A549 (cell line): Measurements from ENCODE around the gene CALN1. TPM values are rescaled to one million over a fixed set of nuclear protein-coding genes. Genes with fewer than 3 reads are reported as not detected.

ENCODE experiments used
- ATAC-seq, 2 experiments: fragments of 200-7000 bp in 1 of 2; fragments of >200 bp in 1 of 2; cut with Nextera tagmentation in 1 of 2; cut with Tn5 transposase in 1 of 2; 3 replicates each; pipeline versions ENCODE4 v1.8.0 to v1.9.1; 2018 to 2020; ENCODE audit warnings: mild to moderate bottlenecking in 1 of 2, moderate library complexity in 1 of 2
- CTCF ChIA-PET: fragments of 300-600 bp; sonication (Branson Sonifier 250); formaldehyde crosslinking; extraction: SDS; loops from one replicate; lab custom pipeline; 2021; ENCODE audit warnings: antibody characterized with exemption, inconsistent platforms; lab: Yijun Ruan, JAX
- POLR2A ChIA-PET: fragments of 350-600 bp; formaldehyde crosslinking; extraction: SDS; loops from one replicate; lab custom pipeline; 2021; ENCODE audit warnings: antibody characterized with exemption, inconsistent platforms; lab: Yijun Ruan, JAX
- DNase-seq, 2 experiments: peaks; one replicate each; pipeline versions ENCODE4 v3.0.0 to v3.0.0-alpha.2; 2011 to 2016; ENCODE audit warnings: low read depth in 1 of 2, low spot score in 1 of 2
- FAIRE-seq: peaks from 2 replicates; lab custom pipeline; 2011; peaks lifted over from hg19 to GRCh38; lab: Jason Lieb, UNC
- H3K27ac ChIP-seq, 2 experiments: fragments of >200 bp; sonication (Bioruptor Twin); formaldehyde crosslinking; 3 replicates each; pipeline ENCODE4 v1.5.1; 2016 to 2017
- H3K4me1 ChIP-seq: fragments of >200 bp; sonication (Bioruptor Twin); formaldehyde crosslinking; 3 replicates; pipeline ENCODE4 v1.6.1; 2016
- H3K4me2 ChIP-seq: fragments of >200 bp; sonication (Bioruptor Twin); formaldehyde crosslinking; 3 replicates; pipeline ENCODE4 v1.6.1; 2016
- H3K4me3 ChIP-seq: fragments of >200 bp; sonication (Bioruptor Twin); formaldehyde crosslinking; 3 replicates; pipeline ENCODE4 v1.5.1; 2016
- H3K9me3 ChIP-seq: fragments of >200 bp; sonication (Bioruptor Twin); formaldehyde crosslinking; 3 replicates; pipeline ENCODE4 v1.6.1; 2016
- CEBPB ChIP-seq, 2 experiments: fragments of >200 bp in 1 of 2; sonication (Bioruptor Twin) in 1 of 2; formaldehyde crosslinking in 1 of 2; IDR thresholded peaks; 2 replicates each; pipeline ENCODE4 v1.6.1; 2012 to 2016
- EHMT2 ChIP-seq: fragments of 200-600 bp; sonication (generic); IDR thresholded peaks from 2 replicates; pipeline ENCODE4 v1.6.1; 2016; ENCODE audit warnings: antibody characterized with exemption, low read depth, mild to moderate bottlenecking, moderate library complexity
- EP300 ChIP-seq, 2 experiments: fragments of >200 bp; sonication (Bioruptor Twin); formaldehyde crosslinking; IDR thresholded peaks; 2 replicates in 1 of 2; 3 replicates in 1 of 2; pipeline ENCODE4 v1.6.1; 2016 to 2017
- ESRRA ChIP-seq: fragments of 150-350 bp; IDR thresholded peaks from 2 replicates; pipeline ENCODE4 v1.6.1; 2014; ENCODE audit warnings: mild to moderate bottlenecking, low read length, borderline replicate concordance
- GATA3 ChIP-seq: IDR thresholded peaks from 2 replicates; pipeline ENCODE4 v1.6.1; 2012; ENCODE audit warnings: borderline replicate concordance
- HDAC2 ChIP-seq: fragments of 200-600 bp; sonication (generic); IDR thresholded peaks from 2 replicates; pipeline ENCODE4 v1.6.1; 2016
- HES2 ChIP-seq: fragments of >200 bp; sonication (Bioruptor Twin); formaldehyde crosslinking; IDR thresholded peaks from 2 replicates; pipeline ENCODE4 v1.6.1; 2016
- HOXB13 ChIP-seq: fragments of 250-450 bp; sonication (Bioruptor Pico); IDR thresholded peaks from 2 replicates; pipeline ENCODE4 v1.5.0; 2020; ENCODE audit warnings: low read depth, mild to moderate bottlenecking, moderate library complexity
- JUN ChIP-seq, 2 experiments: fragments of >200 bp; sonication (Bioruptor Twin); formaldehyde crosslinking; IDR thresholded peaks; 2 replicates in 1 of 2; 3 replicates in 1 of 2; pipeline ENCODE4 v1.6.1; 2016 to 2017
- JUNB ChIP-seq: fragments of >200 bp; sonication (Bioruptor Twin); formaldehyde crosslinking; IDR thresholded peaks from 2 replicates; pipeline ENCODE4 v1.6.1; 2016
- MAFK ChIP-seq: fragments of 450-650 bp; IDR thresholded peaks from 2 replicates; pipeline ENCODE4 v1.6.1; 2014; ENCODE audit not compliant: partially characterized antibody
- MAZ ChIP-seq: fragments of 150-350 bp; IDR thresholded peaks from 2 replicates; pipeline ENCODE4 v1.6.1; 2014; ENCODE audit warnings: antibody characterized with exemption, low read depth, low read length, borderline replicate concordance
- NR3C1 ChIP-seq: fragments of >200 bp; sonication (Bioruptor Twin); formaldehyde crosslinking; IDR thresholded peaks from 3 replicates; pipeline ENCODE4 v1.6.1; 2017
- PHF8 ChIP-seq: fragments of 200-600 bp; sonication (generic); IDR thresholded peaks from 2 replicates; pipeline ENCODE4 v1.6.1; 2016; ENCODE audit warnings: low read depth, mild to moderate bottlenecking, antibody characterized with exemption, moderate library complexity, borderline replicate concordance
- REST ChIP-seq: fragments of 200-600 bp; sonication (generic); IDR thresholded peaks from 2 replicates; pipeline ENCODE4 v1.6.1; 2016; ENCODE audit warnings: antibody characterized with exemption, mild to moderate bottlenecking, moderate library complexity
- RFX5 ChIP-seq: fragments of 450-650 bp; IDR thresholded peaks from 2 replicates; pipeline ENCODE4 v1.7.1; 2014; ENCODE audit warnings: antibody characterized with exemption, mild to moderate bottlenecking, moderate library complexity
- SMC3 ChIP-seq: fragments of >200 bp; sonication (Bioruptor Twin); formaldehyde crosslinking; IDR thresholded peaks from 3 replicates; pipeline ENCODE4 v1.6.1; 2018; ENCODE audit warnings: inconsistent platforms
- TFCP2L1 ChIP-seq: fragments of 250-450 bp; sonication (Bioruptor Pico); IDR thresholded peaks from 2 replicates; pipeline ENCODE4 v1.5.0; 2021; ENCODE audit warnings: mild to moderate bottlenecking
- TP53 ChIP-seq: fragments of 250-450 bp; sonication (Bioruptor Pico); IDR thresholded peaks from 2 replicates; pipeline ENCODE4 v1.5.0; 2021; ENCODE audit warnings: mild to moderate bottlenecking, moderate library complexity
- ZFP36 ChIP-seq: fragments of 450-650 bp; IDR thresholded peaks from 2 replicates; pipeline ENCODE4 v1.6.1; 2014; ENCODE audit warnings: borderline replicate concordance; ENCODE audit not compliant: partially characterized antibody
- ZSCAN20 ChIP-seq: fragments of 250-450 bp; sonication (Bioruptor Pico); IDR thresholded peaks from 2 replicates; pipeline ENCODE4 v1.8.0; 2022; ENCODE audit warnings: mild to moderate bottlenecking, moderate library complexity
- WGBS: methylation state at CpG from one replicate; pipeline ENCODE4 v1.1.6; 2017; ENCODE audit errors: missing lambda C conversion rate; 5-methylcytosine and 5-hydroxymethylcytosine counted together
- polyA plus RNA-seq, 4 experiments: library from polyadenylated mRNA; depleted of rRNA in 3 of 4; stranded (reverse); fragments of >200 nt; fragmentation: RNase III in 1 of 4; extraction: RNeasy Plus Mini Kit Qiagen cat#74134 plus additional on column Dnase treatment in 1 of 4; gene quantifications; 2 replicates in 3 of 4; 3 replicates in 1 of 4; pipeline ENCODE4 v1.2.3, GENCODE V29; 2011 to 2017
- TF ChIP-seq, protein P1 (sequence below): fragments of 250-450 bp; sonication (Bioruptor Pico); IDR thresholded peaks from 2 replicates; pipeline ENCODE4 v1.5.0; 2020; ENCODE audit warnings: low read depth, mild to moderate bottlenecking, moderate library complexity
- TF ChIP-seq, protein P2 (sequence below): IDR thresholded peaks from 2 replicates; pipeline ENCODE4 v1.6.1; 2012; ENCODE audit warnings: low read depth, borderline replicate concordance
- TF ChIP-seq, protein P3 (sequence below): fragments of 450-650 bp; IDR thresholded peaks from 2 replicates; pipeline ENCODE4 v1.6.1; 2014; ENCODE audit warnings: antibody characterized with exemption
- TF ChIP-seq, protein P4 (sequence below): IDR thresholded peaks from 2 replicates; pipeline ENCODE4 v1.6.1; 2012
- TF ChIP-seq, protein P5 (sequence below): fragments of 150-350 bp; IDR thresholded peaks from 2 replicates; pipeline ENCODE4 v1.6.1; 2014; ENCODE audit warnings: low read depth, mild to moderate bottlenecking, low read length
- TF ChIP-seq, protein P6 (sequence below): fragments of >200 bp; sonication (Bioruptor Twin); formaldehyde crosslinking; IDR thresholded peaks from 3 replicates; pipeline ENCODE4 v1.5.1; 2016

Gene CALN1
- polyA plus RNA-seq, 2 of the 4 experiments (the other 2 are of a cell fraction): not detected

- WGBS: 2% methylated on average over 5 of the region's 5 CpGs
- FAIRE-seq (no peak), DNase-seq (no peak), ATAC-seq (no peak)
- ChIA-PET CTCF (no interaction called here), POLR2A (no interaction called here)
- H3K9me3 ChIP-seq: no peaks in the 10 kb centered on the region
- no peaks in the 10 kb centered on the region for H3K4me1 ChIP-seq
- H3K27ac ChIP-seq: no peak overlapping the region
- no peak overlapping the region for H3K4me2 ChIP-seq
- TF ChIP-seq HES2 (no peak), GATA3 (no peak), HOXB13 (CRISPR knock-in tag) (no peak), EHMT2 (no peak), MAZ (no peak), MAFK (no peak), NR3C1 (no peak), TFCP2L1 (CRISPR knock-in tag) (no peak), SMC3 (no peak), JUNB (no peak), ZSCAN20 (no peak), JUN (IDR thresholded peaks at IDR 0.05) (no peak), CEBPB (IDR thresholded peaks at IDR 0.05) (no peak), TP53 (CRISPR knock-in tag) (no peak), HDAC2 (no peak)
- TF ChIP-seq, protein P1, sequence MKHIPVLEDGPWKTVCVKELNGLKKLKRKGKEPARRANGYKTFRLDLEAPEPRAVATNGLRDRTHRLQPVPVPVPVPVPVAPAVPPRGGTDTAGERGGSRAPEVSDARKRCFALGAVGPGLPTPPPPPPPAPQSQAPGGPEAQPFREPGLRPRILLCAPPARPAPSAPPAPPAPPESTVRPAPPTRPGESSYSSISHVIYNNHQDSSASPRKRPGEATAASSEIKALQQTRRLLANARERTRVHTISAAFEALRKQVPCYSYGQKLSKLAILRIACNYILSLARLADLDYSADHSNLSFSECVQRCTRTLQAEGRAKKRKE (CRISPR knock-in tag): no peak
- TF ChIP-seq, protein P2, sequence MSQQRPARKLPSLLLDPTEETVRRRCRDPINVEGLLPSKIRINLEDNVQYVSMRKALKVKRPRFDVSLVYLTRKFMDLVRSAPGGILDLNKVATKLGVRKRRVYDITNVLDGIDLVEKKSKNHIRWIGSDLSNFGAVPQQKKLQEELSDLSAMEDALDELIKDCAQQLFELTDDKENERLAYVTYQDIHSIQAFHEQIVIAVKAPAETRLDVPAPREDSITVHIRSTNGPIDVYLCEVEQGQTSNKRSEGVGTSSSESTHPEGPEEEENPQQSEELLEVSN: no peak
- TF ChIP-seq, protein P3, sequence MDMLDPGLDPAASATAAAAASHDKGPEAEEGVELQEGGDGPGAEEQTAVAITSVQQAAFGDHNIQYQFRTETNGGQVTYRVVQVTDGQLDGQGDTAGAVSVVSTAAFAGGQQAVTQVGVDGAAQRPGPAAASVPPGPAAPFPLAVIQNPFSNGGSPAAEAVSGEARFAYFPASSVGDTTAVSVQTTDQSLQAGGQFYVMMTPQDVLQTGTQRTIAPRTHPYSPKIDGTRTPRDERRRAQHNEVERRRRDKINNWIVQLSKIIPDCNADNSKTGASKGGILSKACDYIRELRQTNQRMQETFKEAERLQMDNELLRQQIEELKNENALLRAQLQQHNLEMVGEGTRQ: no peak
- TF ChIP-seq, protein P4, sequence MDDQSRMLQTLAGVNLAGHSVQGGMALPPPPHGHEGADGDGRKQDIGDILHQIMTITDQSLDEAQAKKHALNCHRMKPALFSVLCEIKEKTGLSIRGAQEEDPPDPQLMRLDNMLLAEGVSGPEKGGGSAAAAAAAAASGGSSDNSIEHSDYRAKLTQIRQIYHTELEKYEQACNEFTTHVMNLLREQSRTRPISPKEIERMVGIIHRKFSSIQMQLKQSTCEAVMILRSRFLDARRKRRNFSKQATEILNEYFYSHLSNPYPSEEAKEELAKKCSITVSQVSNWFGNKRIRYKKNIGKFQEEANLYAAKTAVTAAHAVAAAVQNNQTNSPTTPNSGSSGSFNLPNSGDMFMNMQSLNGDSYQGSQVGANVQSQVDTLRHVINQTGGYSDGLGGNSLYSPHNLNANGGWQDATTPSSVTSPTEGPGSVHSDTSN: no peak
- H3K4me3 ChIP-seq: no peak overlapping the region
Measured at GRCh38 chr7:72123913-72124312, 288.2 kb downstream of the CALN1 start.

- Histone ChIP-seq H3K27ac (no peak overlapping the region), H3K4me1 (no peaks in the 10 kb centered on the region), H3K4me3 (no peak overlapping the region), H3K9me3 (no peaks in the 10 kb centered on the region), H3K4me2 (no peak overlapping the region)
- DNase-seq (no peak), ATAC-seq (no peak), FAIRE-seq (no peak)
- WGBS: 2% methylated on average over 3 of the region's 3 CpGs
- ChIA-PET CTCF (interaction anchor here (0.9 kb wide), 1 partner anchor 20 kb away, joined by 4 read pairs; no protein-coding TSS in a partner anchor), POLR2A (no interaction called here)
- no peak for TF ChIP-seq PHF8
- TF ChIP-seq EP300 (IDR thresholded peaks at IDR 0.05): no peak
- no peak for TF ChIP-seq REST
- TF ChIP-seq RFX5: no peak
- no peak for TF ChIP-seq JUNB
- no peak for TF ChIP-seq ESRRA
- TF ChIP-seq, protein P5, sequence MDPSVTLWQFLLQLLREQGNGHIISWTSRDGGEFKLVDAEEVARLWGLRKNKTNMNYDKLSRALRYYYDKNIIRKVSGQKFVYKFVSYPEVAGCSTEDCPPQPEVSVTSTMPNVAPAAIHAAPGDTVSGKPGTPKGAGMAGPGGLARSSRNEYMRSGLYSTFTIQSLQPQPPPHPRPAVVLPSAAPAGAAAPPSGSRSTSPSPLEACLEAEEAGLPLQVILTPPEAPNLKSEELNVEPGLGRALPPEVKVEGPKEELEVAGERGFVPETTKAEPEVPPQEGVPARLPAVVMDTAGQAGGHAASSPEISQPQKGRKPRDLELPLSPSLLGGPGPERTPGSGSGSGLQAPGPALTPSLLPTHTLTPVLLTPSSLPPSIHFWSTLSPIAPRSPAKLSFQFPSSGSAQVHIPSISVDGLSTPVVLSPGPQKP: no peak
- TF ChIP-seq TFCP2L1 (CRISPR knock-in tag): no peak
- no peak for TF ChIP-seq EHMT2
- TF ChIP-seq, protein P3: no peak
- TF ChIP-seq, protein P6, sequence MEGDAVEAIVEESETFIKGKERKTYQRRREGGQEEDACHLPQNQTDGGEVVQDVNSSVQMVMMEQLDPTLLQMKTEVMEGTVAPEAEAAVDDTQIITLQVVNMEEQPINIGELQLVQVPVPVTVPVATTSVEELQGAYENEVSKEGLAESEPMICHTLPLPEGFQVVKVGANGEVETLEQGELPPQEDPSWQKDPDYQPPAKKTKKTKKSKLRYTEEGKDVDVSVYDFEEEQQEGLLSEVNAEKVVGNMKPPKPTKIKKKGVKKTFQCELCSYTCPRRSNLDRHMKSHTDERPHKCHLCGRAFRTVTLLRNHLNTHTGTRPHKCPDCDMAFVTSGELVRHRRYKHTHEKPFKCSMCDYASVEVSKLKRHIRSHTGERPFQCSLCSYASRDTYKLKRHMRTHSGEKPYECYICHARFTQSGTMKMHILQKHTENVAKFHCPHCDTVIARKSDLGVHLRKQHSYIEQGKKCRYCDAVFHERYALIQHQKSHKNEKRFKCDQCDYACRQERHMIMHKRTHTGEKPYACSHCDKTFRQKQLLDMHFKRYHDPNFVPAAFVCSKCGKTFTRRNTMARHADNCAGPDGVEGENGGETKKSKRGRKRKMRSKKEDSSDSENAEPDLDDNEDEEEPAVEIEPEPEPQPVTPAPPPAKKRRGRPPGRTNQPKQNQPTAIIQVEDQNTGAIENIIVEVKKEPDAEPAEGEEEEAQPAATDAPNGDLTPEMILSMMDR: no peak
- no peak for TF ChIP-seq ZFP36
Measured at GRCh38 chr7:72118366-72118765, 293.8 kb downstream of the CALN1 start.
